ENCODE data around the gene FAM118A.
"Not testable (repeated sequence)": the region's sequence is repeated elsewhere in the genome, so short reads cannot be mapped to it uniquely, and the experiment has no call there.

The FAM118A gene

GRCh38 chr22:45272498-45272897 is 37.2 kb upstream of the FAM118A start:
- Histone ChIP-seq H3K9ac (ENCODE audit: low read depth, low read length) (no peak overlapping the region), H3K4me1 (ENCODE audit: insufficient read depth, low read length) (peaks cover 12% of the 10 kb centered on the region), H3K9me3 (ENCODE audit: control insufficient read depth, insufficient read depth, low read length) (no peaks in the 10 kb centered on the region), H3K36me3 (ENCODE audit: insufficient read depth, low read length) (no peaks in the 10 kb centered on the region)

DNA sequence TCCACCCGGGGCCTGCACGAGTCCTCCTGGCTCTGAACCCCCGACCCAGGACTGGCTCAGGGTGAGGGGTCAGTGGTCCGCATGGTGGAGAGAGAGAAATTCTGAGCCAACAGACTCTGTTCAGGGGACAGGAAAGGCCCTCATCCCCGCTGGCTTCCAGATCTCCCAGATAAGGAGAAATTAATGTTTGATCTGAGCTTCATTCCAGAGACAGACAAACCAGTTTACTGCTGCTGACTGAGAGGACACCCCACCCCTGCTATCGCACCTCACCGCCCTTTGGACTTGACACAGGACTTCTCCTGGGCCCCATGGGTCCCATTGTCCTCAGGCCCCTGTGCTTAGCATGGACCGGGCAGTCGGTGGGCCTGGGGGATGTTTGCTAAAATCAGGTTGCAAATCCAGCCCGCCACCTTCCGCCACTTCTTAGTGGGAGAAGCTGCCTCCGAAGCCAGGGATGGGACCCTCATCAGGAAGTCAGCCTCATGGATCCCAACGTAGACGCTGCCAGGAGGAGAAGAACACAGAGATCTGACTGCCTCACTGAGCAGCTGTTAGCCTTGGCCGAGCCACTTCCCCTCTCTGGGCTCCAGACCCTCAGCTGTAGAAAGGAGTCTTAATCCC is 36.2 kb upstream of the FAM118A start:
- Histone ChIP-seq H3K4me1 (ENCODE audit: insufficient read depth, low read length) (peaks cover 12% of the 10 kb centered on the region), H3K36me3 (ENCODE audit: insufficient read depth, low read length) (no peaks in the 10 kb centered on the region), H3K9ac (ENCODE audit: low read depth, low read length) (no peak overlapping the region), H3K9me3 (ENCODE audit: control insufficient read depth, insufficient read depth, low read length) (no peaks in the 10 kb centered on the region)

GRCh38 chr22:45276507-45277105 is 33.1 kb upstream of the FAM118A start:
- Histone ChIP-seq H3K36me3 (ENCODE audit: insufficient read depth, low read length) (no peaks in the 10 kb centered on the region), H3K9ac (ENCODE audit: low read depth, low read length) (no peak overlapping the region), H3K4me1 (ENCODE audit: insufficient read depth, low read length) (peaks cover 9% of the 10 kb centered on the region; the same call in 1 of the 2 replicates), H3K9me3 (ENCODE audit: control insufficient read depth, insufficient read depth, low read length) (no peaks in the 10 kb centered on the region)

DNA sequence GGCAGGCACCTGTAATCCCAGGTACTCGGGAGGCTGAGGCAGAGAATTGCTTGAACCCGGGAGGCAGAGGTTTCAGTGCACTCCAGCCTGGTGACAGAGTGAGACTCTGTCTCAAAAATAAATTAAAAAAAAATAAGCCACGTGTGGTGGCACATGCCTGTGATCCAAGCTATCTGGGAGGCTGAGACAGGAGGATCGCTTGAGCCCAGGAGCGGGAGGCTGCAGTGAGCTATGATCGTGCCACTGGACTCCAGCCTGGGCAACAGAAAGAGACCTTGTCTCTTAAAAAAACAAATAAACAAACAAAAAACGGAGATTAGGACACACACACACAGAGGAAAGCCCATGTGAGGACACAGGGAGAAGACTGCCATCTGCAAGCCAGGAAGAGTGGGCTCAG is 32.0 kb upstream of the FAM118A start:
- not testable (repeated sequence) for H3K9me3 ChIP-seq (ENCODE audit: control insufficient read depth, insufficient read depth, low read length); H3K36me3 ChIP-seq (ENCODE audit: insufficient read depth, low read length); H3K4me1 ChIP-seq (ENCODE audit: insufficient read depth, low read length); H3K9ac ChIP-seq (ENCODE audit: low read depth, low read length)

DNA sequence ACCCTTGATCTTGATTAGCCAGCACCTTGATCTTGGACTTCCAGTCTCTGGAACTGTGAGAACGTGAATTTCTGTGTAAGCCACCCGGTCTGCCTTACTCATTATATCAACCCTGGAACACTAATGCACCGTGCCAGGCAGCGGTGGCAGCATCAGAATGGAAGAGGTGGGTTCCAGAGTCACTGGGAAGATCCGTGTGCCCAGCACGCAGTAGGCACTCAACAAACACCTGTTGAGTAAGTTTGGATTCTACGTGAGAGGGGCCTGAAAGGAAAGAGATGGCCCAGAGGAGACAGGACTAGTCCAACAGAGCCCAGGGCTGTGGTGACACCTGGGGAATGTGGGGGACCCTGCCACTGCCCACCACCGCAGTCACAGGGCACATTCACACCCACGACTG is 31.6 kb upstream of the FAM118A start:
- H3K36me3 ChIP-seq (ENCODE audit: insufficient read depth, low read length): no peaks in the 10 kb centered on the region
- H3K9ac ChIP-seq (ENCODE audit: low read depth, low read length): no peak overlapping the region
- H3K4me1 ChIP-seq (ENCODE audit: insufficient read depth, low read length): peaks cover 3% of the 10 kb centered on the region; the same call in 1 of the 2 replicates
- H3K9me3 ChIP-seq (ENCODE audit: control insufficient read depth, insufficient read depth, low read length): no peaks in the 10 kb centered on the region

DNA sequence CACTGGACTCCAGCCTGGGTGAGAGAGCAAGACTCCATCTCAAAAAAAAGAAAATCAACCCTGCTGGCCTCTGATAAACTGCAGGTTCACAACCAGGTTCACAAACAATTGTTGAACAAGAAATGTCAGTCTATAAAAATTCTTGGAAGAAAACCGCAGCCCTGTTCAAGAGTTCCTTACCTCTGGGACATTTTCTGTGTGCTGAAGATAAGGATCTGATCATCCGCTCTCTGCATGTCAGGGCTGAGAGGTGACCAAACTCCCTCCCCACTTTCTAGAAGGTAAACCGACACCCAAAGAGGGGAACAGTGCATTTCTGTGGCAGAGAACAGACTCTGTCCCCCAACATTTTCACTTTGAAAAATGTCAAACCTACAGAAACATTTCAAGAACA is 29.1 kb upstream of the FAM118A start:
- no peaks in the 10 kb centered on the region for H3K9me3 ChIP-seq (ENCODE audit: control insufficient read depth, insufficient read depth, low read length)
- no peak overlapping the region for H3K9ac ChIP-seq (ENCODE audit: low read depth, low read length)
- peaks cover 3% of the 10 kb centered on the region; the same call in 1 of the 2 replicates for H3K4me1 ChIP-seq (ENCODE audit: insufficient read depth, low read length)
- no peaks in the 10 kb centered on the region for H3K36me3 ChIP-seq (ENCODE audit: insufficient read depth, low read length)

DNA sequence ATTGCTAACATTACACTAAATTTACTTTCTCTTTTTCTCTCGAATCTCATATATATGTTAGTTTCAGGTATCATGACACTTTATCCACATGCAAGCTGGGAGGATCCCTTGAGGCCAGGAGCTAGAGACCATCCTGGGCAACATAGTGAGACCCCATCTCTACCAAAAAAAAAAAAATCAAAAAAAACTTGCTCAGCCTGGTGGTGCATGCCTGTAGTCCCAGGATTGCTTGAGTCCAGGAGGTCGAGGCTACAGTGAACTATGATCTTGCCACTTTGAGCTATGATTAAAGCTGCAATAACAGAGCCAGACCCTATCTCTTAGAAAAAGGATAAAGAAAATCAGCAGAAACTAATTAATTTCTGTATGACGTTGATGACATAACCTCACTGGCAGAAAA is 28.7 kb upstream of the FAM118A start:
- Histone ChIP-seq H3K9me3 (ENCODE audit: control insufficient read depth, insufficient read depth, low read length) (no peaks in the 10 kb centered on the region), H3K4me1 (ENCODE audit: insufficient read depth, low read length) (peaks cover 3% of the 10 kb centered on the region; the same call in 1 of the 2 replicates), H3K9ac (ENCODE audit: low read depth, low read length) (no peak overlapping the region), H3K36me3 (ENCODE audit: insufficient read depth, low read length) (no peaks in the 10 kb centered on the region)

DNA sequence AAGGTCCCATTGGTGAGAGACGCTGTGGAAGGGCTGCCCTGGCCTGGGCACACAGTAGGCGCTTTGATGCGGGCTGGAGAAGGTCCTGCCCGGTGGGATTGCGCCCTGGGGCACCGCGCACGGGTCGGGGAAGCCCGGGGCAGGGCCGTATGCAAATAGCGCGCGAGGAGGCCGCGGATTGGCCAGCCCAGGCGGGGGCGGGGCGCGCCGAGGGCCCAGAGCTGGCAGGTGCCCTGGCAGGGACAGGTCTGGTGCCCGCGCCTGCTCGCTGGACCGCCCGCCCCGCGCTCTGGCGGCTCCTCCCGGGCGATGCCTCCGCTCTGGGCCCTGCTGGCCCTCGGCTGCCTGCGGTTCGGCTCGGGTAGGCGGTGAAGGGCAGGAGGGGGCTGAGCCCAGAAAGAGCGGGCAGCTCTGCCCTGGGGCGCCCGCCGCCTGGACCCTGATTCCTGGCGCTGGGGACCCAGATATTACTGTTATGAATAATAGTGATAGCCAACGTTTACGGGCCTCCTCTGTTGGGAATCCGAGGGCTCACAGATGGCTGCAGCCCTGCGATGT is 24.9 kb upstream of the FAM118A start, which contains the start of gene UPK3A:
Gene UPK3A, plus strand, starts transcription at position 245 of the 558 bp plus-strand sequence. Its CDS starts 65 bp downstream, at position 310.
- peaks cover 3% of the 10 kb centered on the region for H3K4me1 ChIP-seq (ENCODE audit: insufficient read depth, low read length)
- H3K9ac ChIP-seq (ENCODE audit: low read depth, low read length): peak within 1 kb of the TSS; percentile 67
- H3K9me3 ChIP-seq (ENCODE audit: control insufficient read depth, insufficient read depth, low read length): no peaks in the 10 kb centered on the region
- no peaks in the 10 kb centered on the region for H3K36me3 ChIP-seq (ENCODE audit: insufficient read depth, low read length)

GRCh38 chr22:45285263-45286058 is 24.3 kb upstream of the FAM118A start:
- H3K36me3 ChIP-seq (ENCODE audit: insufficient read depth, low read length): no peaks in the 10 kb centered on the region
- peaks cover 5% of the 10 kb centered on the region for H3K4me1 ChIP-seq (ENCODE audit: insufficient read depth, low read length)
- H3K9me3 ChIP-seq (ENCODE audit: control insufficient read depth, insufficient read depth, low read length): no peaks in the 10 kb centered on the region
- H3K9ac ChIP-seq (ENCODE audit: low read depth, low read length): peak overlapping the region; percentile 67

- H3K36me3 ChIP-seq (ENCODE audit: insufficient read depth, low read length): no peaks in the 10 kb centered on the region
- no peaks in the 10 kb centered on the region for H3K9me3 ChIP-seq (ENCODE audit: control insufficient read depth, insufficient read depth, low read length)
- H3K9ac ChIP-seq (ENCODE audit: low read depth, low read length): no peak overlapping the region
- H3K4me1 ChIP-seq (ENCODE audit: insufficient read depth, low read length): peaks cover 12% of the 10 kb centered on the region
Measured at GRCh38 chr22:45286854-45287551, 22.7 kb upstream of the FAM118A start.

GRCh38 chr22:45290410-45290936 is 19.3 kb upstream of the FAM118A start:
- Histone ChIP-seq H3K36me3 (ENCODE audit: insufficient read depth, low read length) (no peaks in the 10 kb centered on the region), H3K9ac (ENCODE audit: low read depth, low read length) (no peak overlapping the region), H3K9me3 (ENCODE audit: control insufficient read depth, insufficient read depth, low read length) (no peaks in the 10 kb centered on the region), H3K4me1 (ENCODE audit: insufficient read depth, low read length) (peaks cover 12% of the 10 kb centered on the region)

DNA sequence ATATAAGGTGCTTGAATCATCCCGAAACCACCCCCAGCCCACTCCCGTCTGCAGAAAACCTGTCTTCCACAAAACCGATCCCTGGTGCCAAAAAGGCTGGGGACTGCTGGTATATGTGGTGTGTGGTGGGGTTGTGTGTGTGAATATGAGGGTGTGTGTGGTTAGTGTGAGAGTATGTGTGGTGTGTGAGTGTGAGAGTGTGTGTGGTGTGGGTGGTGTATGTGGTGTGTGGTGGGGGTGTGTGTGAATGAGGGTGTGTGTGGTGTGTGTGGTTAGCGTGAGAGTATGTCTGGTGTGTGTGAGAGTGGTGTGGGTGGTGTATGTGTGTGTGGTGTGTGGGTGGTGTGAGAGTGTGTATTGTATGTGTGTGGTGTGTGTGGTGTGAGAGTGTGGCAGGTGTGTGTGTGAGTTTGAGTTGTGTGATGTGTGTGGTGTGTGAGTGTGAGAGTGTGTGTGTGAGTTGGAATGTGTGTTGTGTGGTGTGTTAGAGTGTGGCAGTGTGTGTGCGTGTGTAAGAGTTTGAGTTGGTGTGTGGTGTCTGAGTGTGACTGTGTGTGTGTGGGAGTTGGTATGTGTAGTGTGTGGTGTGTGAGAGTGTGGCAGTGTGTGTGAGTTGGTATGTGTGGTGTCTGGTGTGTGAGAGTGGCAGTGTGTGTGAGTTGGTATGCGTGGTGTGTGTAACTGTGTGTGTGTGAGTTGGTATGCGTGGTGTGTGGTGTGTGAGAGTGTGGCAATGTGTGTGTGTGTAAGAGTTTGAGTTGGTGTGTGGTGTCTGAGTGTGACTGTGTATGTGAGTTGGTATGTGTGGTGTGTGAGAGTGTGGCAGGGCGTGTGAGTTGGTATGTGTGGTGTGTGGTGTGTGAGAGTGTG is 18.4 kb upstream of the FAM118A start:
- H3K36me3 ChIP-seq (ENCODE audit: insufficient read depth, low read length): no peaks in the 10 kb centered on the region
- H3K4me1 ChIP-seq (ENCODE audit: insufficient read depth, low read length): peaks cover 12% of the 10 kb centered on the region
- no peak overlapping the region for H3K9ac ChIP-seq (ENCODE audit: low read depth, low read length)
- no peaks in the 10 kb centered on the region for H3K9me3 ChIP-seq (ENCODE audit: control insufficient read depth, insufficient read depth, low read length)

DNA sequence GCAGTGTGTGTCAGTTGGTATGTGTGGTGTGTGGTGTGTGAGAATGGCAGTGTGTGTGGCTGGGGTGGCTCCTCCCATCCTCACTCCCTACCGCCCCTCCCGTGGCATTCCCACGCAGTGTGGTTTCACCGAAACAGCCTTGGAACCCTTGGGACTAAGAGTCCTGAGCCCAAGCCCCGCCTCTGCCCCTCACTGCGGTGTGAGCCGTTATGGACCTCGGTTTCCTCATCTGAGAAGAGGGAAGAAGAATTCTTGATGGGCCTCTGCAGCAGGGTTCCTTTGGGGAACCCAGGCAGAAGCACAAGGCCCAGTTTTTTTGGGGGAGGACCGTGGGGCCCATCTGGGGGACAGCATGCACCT is 17.8 kb upstream of the FAM118A start:
- H3K4me1 ChIP-seq (ENCODE audit: insufficient read depth, low read length): peaks cover 12% of the 10 kb centered on the region
- no peak overlapping the region for H3K9ac ChIP-seq (ENCODE audit: low read depth, low read length)
- no peaks in the 10 kb centered on the region for H3K36me3 ChIP-seq (ENCODE audit: insufficient read depth, low read length)
- no peaks in the 10 kb centered on the region for H3K9me3 ChIP-seq (ENCODE audit: control insufficient read depth, insufficient read depth, low read length)
